ENCODE measurements around the gene CARMIL1.

CARMIL1 gene

GRCh38 chr6:25665455-25665854, 386.3 kb downstream of the CARMIL1 start:
- Histone ChIP-seq H3K4me3 (IDR thresholded peaks at IDR 0.05; ENCODE audit: insufficient read depth, low read depth, low read length) (no peak overlapping the region), H3K4me1 (ENCODE audit: low read depth, poor library complexity, severe bottlenecking) (no peaks in the 10 kb centered on the region), H3K27me3 (ENCODE audit: insufficient read depth, low read depth) (no peaks in the 10 kb centered on the region), H4K20me1 (ENCODE audit: insufficient read depth) (no peaks in the 10 kb centered on the region), H3K4me2 (no peak overlapping the region), H3K79me2 (ENCODE audit: insufficient read depth, low read depth) (no peaks in the 10 kb centered on the region), H3K9ac (no peak overlapping the region), H2AFZ (ENCODE audit: low read depth) (no peak overlapping the region), H3K27ac (no peak overlapping the region), H3K36me3 (ENCODE audit: insufficient read depth) (no peaks in the 10 kb centered on the region)
- TF ChIP-seq CTCF (conservative IDR thresholded peaks at IDR 0.05; ENCODE audit: low read depth, low read length), result no peak

GRCh38 chr6:25669413-25669812, 390.2 kb downstream of the CARMIL1 start:
- no peak for TF ChIP-seq CTCF (conservative IDR thresholded peaks at IDR 0.05; ENCODE audit: low read depth, low read length)
- no peak overlapping the region for H3K27ac ChIP-seq
- H3K4me1 ChIP-seq (ENCODE audit: low read depth, poor library complexity, severe bottlenecking), result no peaks in the 10 kb centered on the region
- H3K36me3 ChIP-seq (ENCODE audit: insufficient read depth), result no peaks in the 10 kb centered on the region
- no peak overlapping the region for H3K4me2 ChIP-seq
- no peak overlapping the region for H3K9ac ChIP-seq
- H2AFZ ChIP-seq (ENCODE audit: low read depth), result no peak overlapping the region
- no peaks in the 10 kb centered on the region for H3K27me3 ChIP-seq (ENCODE audit: insufficient read depth, low read depth)
- H3K79me2 ChIP-seq (ENCODE audit: insufficient read depth, low read depth), result no peaks in the 10 kb centered on the region
- H4K20me1 ChIP-seq (ENCODE audit: insufficient read depth), result no peaks in the 10 kb centered on the region
- no peak overlapping the region for H3K4me3 ChIP-seq (IDR thresholded peaks at IDR 0.05; ENCODE audit: insufficient read depth, low read depth, low read length)

Measured in KMS-11 (cell line).